ENCODE data around the gene KCNT1. TPM values are rescaled to one million over a fixed set of nuclear protein-coding genes. Genes with fewer than 3 reads are reported as not detected.

Gene KCNT1
- total RNA-seq, 1 experiment from 2014 or later: 0.68 TPM

GRCh38 chr9:135716045-135716444 lies 14.1 kb downstream of the KCNT1 start:
- no peak for DNase-seq
- Histone ChIP-seq H3K79me2 (ENCODE audit: insufficient read depth, low read length) (no peaks in the 10 kb centered on the region), H2AFZ (ENCODE audit: low read length) (no peak overlapping the region), H4K8ac (replicated peaks; ENCODE audit: insufficient read length, low read depth, low read length) (no peak overlapping the region), H3K27ac (ENCODE audit: insufficient read length, low read depth, low read length) (no peak overlapping the region), H2BK120ac (ENCODE audit: low read depth, low read length, poor library complexity, severe bottlenecking) (no peak overlapping the region), H3K4me2 (ENCODE audit: insufficient read depth, insufficient read length, low read length) (no peak overlapping the region), H3K18ac (ENCODE audit: insufficient read length, low read depth, low read length) (no peak overlapping the region), H3K14ac (ENCODE audit: insufficient read depth, low read length) (no peak overlapping the region), H4K91ac (ENCODE audit: insufficient read length, low read depth, low read length) (no peak overlapping the region), H3K56ac (ENCODE audit: insufficient read length, low read depth, low read length) (no peak overlapping the region), H3T11ph (ENCODE audit: low read length) (no peak overlapping the region), H3K27me3 (ENCODE audit: insufficient read depth, low read length) (peaks cover 6% of the 10 kb centered on the region; the same call in 1 of the 2 replicates), H2BK20ac (ENCODE audit: low read depth, low read length, poor library complexity, severe bottlenecking) (no peak overlapping the region), H3K79me1 (ENCODE audit: insufficient read depth, low read depth, low read length, poor library complexity, severe bottlenecking) (no peaks in the 10 kb centered on the region), H3K4ac (ENCODE audit: low read depth, low read length) (no peak overlapping the region), H4K20me1 (ENCODE audit: control insufficient read depth, insufficient read depth, insufficient read length) (no peaks in the 10 kb centered on the region), H2AK5ac (ENCODE audit: insufficient read length, low read length) (no peak overlapping the region), H2BK12ac (ENCODE audit: insufficient read length, low read depth, low read length) (no peak overlapping the region), H3K9ac (ENCODE audit: extremely low read depth, insufficient read length, low read length) (no peak overlapping the region), H2BK15ac (ENCODE audit: low read depth, low read length) (no peak overlapping the region), H4K5ac (ENCODE audit: insufficient read length, low read depth, low read length) (no peak overlapping the region), H3K23me2 (ENCODE audit: insufficient read length, low read depth, low read length, poor library complexity, severe bottlenecking) (peaks cover 3% of the 10 kb centered on the region), H3K23ac (ENCODE audit: insufficient read length, low read depth, low read length) (no peak overlapping the region), H3K4me1 (ENCODE audit: insufficient read depth, low read length) (no peaks in the 10 kb centered on the region), H2BK5ac (ENCODE audit: insufficient read length, low read length) (no peak overlapping the region), H3K9me3 (ENCODE audit: control insufficient read depth, low read depth, low read length) (no peaks in the 10 kb centered on the region)
- H3K36me3 Mint-ChIP-seq (ENCODE audit: insufficient read depth in 1 of 3, low read depth in 3 of 3): no peaks in the 10 kb centered on the region
- no peak overlapping the region for H3K27ac Mint-ChIP-seq
- TF ChIP-seq CTCF (conservative IDR thresholded peaks at IDR 0.05): no peak
- peaks cover 44% of the 10 kb centered on the region for H3K27me3 Mint-ChIP-seq (ENCODE audit: low read depth)
- H3K9me3 Mint-ChIP-seq: no peaks in the 10 kb centered on the region
- no peak overlapping the region for H3K4me3 Mint-ChIP-seq
- peaks cover 0 to 7% of the 10 kb centered on the region in 2 experiments; a peak in 2 of 4 replicates for H3K4me1 Mint-ChIP-seq
- no CpG with 5 or more reads among the region's 11 CpGs for WGBS (ENCODE audit: extremely low coverage, insufficient read length, low lambda C conversion rate)
